ENCODE measurements around the gene WDR26.
"Not testable (repeated sequence)": the region's sequence is repeated elsewhere in the genome, so short reads cannot be mapped to it uniquely, and the experiment has no call there.

The WDR26 gene

GRCh38 chr1:224481601-224482000 is 47.0 kb upstream of the WDR26 start:
- Histone ChIP-seq H3K9me3 (ENCODE audit: control insufficient read depth, insufficient read depth, low read depth, low read length) (no peaks in the 10 kb centered on the region), H3K4me1 (ENCODE audit: control insufficient read depth, insufficient read depth, low read length) (peaks cover 3% of the 10 kb centered on the region; the same call in 1 of the 2 replicates), H3K4me3 (ENCODE audit: low read depth, low read length) (no peak overlapping the region), H3K27ac (ENCODE audit: extremely low read depth, low read depth, low read length) (no peak overlapping the region), H3K36me3 (ENCODE audit: control insufficient read depth in 2 of 2, insufficient read depth in 1 of 2, low read length in 2 of 2) (no peaks in the 10 kb centered on the region)
- CTCF ChIA-PET = interaction anchor here (1.3 kb wide), 1 partner anchor 441 kb away, joined by 3 read pairs; no protein-coding TSS in a partner anchor
- POLR2A ChIA-PET = no interaction called here
- no peak for TF ChIP-seq ZNF140 (tag by site-specific recombination; IDR thresholded peaks at IDR 0.05)
- TF ChIP-seq TRIM28 (IDR thresholded peaks at IDR 0.05; ENCODE audit: borderline replicate concordance, low read length) = no peak
- no peak for TF ChIP-seq ZNF571 (tag by site-specific recombination; IDR thresholded peaks at IDR 0.05)
- no peak for TF ChIP-seq ZNF26 (tag by site-specific recombination; IDR thresholded peaks at IDR 0.05)
- no peak for TF ChIP-seq ZNF624 (tag by site-specific recombination; IDR thresholded peaks at IDR 0.05)
- no peak for TF ChIP-seq MZF1 (tag by site-specific recombination; IDR thresholded peaks at IDR 0.05; ENCODE audit: borderline replicate concordance)
- TF ChIP-seq HOXD13 (CRISPR knock-in tag; IDR thresholded peaks at IDR 0.05; ENCODE audit: borderline replicate concordance) = no peak
- no peak for TF ChIP-seq HOXA7 (CRISPR knock-in tag; IDR thresholded peaks at IDR 0.05; ENCODE audit: borderline replicate concordance)
- TF ChIP-seq ZNF701 (tag by site-specific recombination; IDR thresholded peaks at IDR 0.05) = no peak
- TF ChIP-seq ZBTB49 (tag by site-specific recombination; IDR thresholded peaks at IDR 0.05; ENCODE audit: low read depth) = no peak
- TF ChIP-seq SP2 (tag by site-specific recombination; IDR thresholded peaks at IDR 0.05) = no peak
- TF ChIP-seq ZNF449 (tag by site-specific recombination; IDR thresholded peaks at IDR 0.05) = no peak

- H3K4me1 ChIP-seq (ENCODE audit: control insufficient read depth, insufficient read depth, low read length); POLR2A ChIA-PET; H3K9me3 ChIP-seq (ENCODE audit: control insufficient read depth, insufficient read depth, low read depth, low read length); H3K4me3 ChIP-seq (ENCODE audit: low read depth, low read length); H3K36me3 ChIP-seq (ENCODE audit: control insufficient read depth in 2 of 2, insufficient read depth in 1 of 2, low read length in 2 of 2); H3K27ac ChIP-seq (ENCODE audit: extremely low read depth, low read depth, low read length): not testable (repeated sequence)
- CTCF ChIA-PET = interaction anchor here (1.3 kb wide), 1 partner anchor 442 kb away, joined by 3 read pairs; no protein-coding TSS in a partner anchor
Measured at GRCh38 chr1:224480888-224481459, 46.4 kb upstream of the WDR26 start.

- H3K4me1 ChIP-seq (ENCODE audit: control insufficient read depth, insufficient read depth, low read length); POLR2A ChIA-PET; H3K4me3 ChIP-seq (ENCODE audit: low read depth, low read length); H3K36me3 ChIP-seq (ENCODE audit: control insufficient read depth in 2 of 2, insufficient read depth in 1 of 2, low read length in 2 of 2); CTCF ChIA-PET; H3K27ac ChIP-seq (ENCODE audit: extremely low read depth, low read depth, low read length); H3K9me3 ChIP-seq (ENCODE audit: control insufficient read depth, insufficient read depth, low read depth, low read length): not testable (repeated sequence)
Measured at GRCh38 chr1:224480200-224480599, 45.6 kb upstream of the WDR26 start.

- ChIA-PET POLR2A (no interaction called here), CTCF (interaction anchor here (0.6 to 2.0 kb wide), 4 partner anchors 15 to 975 kb away, joined by 3 to 15 read pairs (median 3); no protein-coding TSS in a partner anchor)
- H3K4me3 ChIP-seq (ENCODE audit: low read depth, low read length) = no peak overlapping the region
- no peaks in the 10 kb centered on the region for H3K4me1 ChIP-seq (ENCODE audit: control insufficient read depth, insufficient read depth, low read length)
- H3K27ac ChIP-seq (ENCODE audit: extremely low read depth, low read depth, low read length) = no peak overlapping the region
- TF ChIP-seq ZBTB21 (tag by site-specific recombination; IDR thresholded peaks at IDR 0.05) (no peak), ZSCAN23 (tag by site-specific recombination; IDR thresholded peaks at IDR 0.05) (no peak), ZNF830 (tag by site-specific recombination; IDR thresholded peaks at IDR 0.05; ENCODE audit: low read depth) (no peak), ZNF530 (tag by site-specific recombination; IDR thresholded peaks at IDR 0.05; ENCODE audit: low read depth) (no peak)
- H3K9me3 ChIP-seq (ENCODE audit: control insufficient read depth, insufficient read depth, low read depth, low read length) = no peaks in the 10 kb centered on the region
- no peaks in the 10 kb centered on the region for H3K36me3 ChIP-seq (ENCODE audit: control insufficient read depth in 2 of 2, insufficient read depth in 1 of 2, low read length in 2 of 2)
Measured at GRCh38 chr1:224472806-224473205, 38.2 kb upstream of the WDR26 start.

All from HEK293 (cell line).